Thyroid gland (tissue), 4 donors: ENCODE data around the gene RAC2.

Experiments
- CTCF ChIP-seq, 6 experiments: fragments of 200-600 bp in 3 of 6; fragments of 450-650 bp in 3 of 6; sonication (generic) in 3 of 6; IDR thresholded peaks; one replicate each; pipeline ENCODE4 v1.5.1; 2016 to 2019; ENCODE audit warnings: antibody characterized with exemption in 6 of 6, mild to moderate bottlenecking in 2 of 6, inconsistent platforms in 1 of 6, moderate library complexity in 1 of 6
- POLR2A ChIP-seq, 2 donors: fragments of 450-650 bp; IDR thresholded peaks; one replicate each; pipeline ENCODE4 v1.6.1; 2017; ENCODE audit warnings: antibody characterized with exemption in 2 of 2, mild to moderate bottlenecking in 2 of 2, moderate library complexity in 1 of 2

- TF ChIP-seq CTCF (IDR thresholded peaks at IDR 0.05) (no peak), POLR2A (IDR thresholded peaks at IDR 0.05) (no peak)
Measured at GRCh38 chr22:37277384-37277783, 33.3 kb upstream of the RAC2 start.
